Measurements from ENCODE around the gene NHERF1. TPM values are rescaled to one million over a fixed set of nuclear protein-coding genes. Genes with fewer than 3 reads are reported as not detected.

The NHERF1 gene
- 75.0 and 116 TPM in 2 replicates for total RNA-seq (2014; rRNA removed)
- percentile 55 among the genes with signal in this experiment for Bru-seq, nascent RNA
- BruChase-seq, experiment 1, labeled RNA remaining after a 6-hour chase: percentile 69 among the genes with signal in this experiment
- BruChase-seq, experiment 2, labeled RNA remaining after a 2-hour chase: percentile 68 among the genes with signal in this experiment
- long read RNA-seq, transcript SLC9A3R1-201 (6 exons, 1,969 nt): major isoform, 90 of 116 reads
- long read RNA-seq, partial matches to known transcripts: 0 of 116 reads
- long read RNA-seq, other reads (novel, unspliced or antisense): 24 of 116 reads

DNA sequence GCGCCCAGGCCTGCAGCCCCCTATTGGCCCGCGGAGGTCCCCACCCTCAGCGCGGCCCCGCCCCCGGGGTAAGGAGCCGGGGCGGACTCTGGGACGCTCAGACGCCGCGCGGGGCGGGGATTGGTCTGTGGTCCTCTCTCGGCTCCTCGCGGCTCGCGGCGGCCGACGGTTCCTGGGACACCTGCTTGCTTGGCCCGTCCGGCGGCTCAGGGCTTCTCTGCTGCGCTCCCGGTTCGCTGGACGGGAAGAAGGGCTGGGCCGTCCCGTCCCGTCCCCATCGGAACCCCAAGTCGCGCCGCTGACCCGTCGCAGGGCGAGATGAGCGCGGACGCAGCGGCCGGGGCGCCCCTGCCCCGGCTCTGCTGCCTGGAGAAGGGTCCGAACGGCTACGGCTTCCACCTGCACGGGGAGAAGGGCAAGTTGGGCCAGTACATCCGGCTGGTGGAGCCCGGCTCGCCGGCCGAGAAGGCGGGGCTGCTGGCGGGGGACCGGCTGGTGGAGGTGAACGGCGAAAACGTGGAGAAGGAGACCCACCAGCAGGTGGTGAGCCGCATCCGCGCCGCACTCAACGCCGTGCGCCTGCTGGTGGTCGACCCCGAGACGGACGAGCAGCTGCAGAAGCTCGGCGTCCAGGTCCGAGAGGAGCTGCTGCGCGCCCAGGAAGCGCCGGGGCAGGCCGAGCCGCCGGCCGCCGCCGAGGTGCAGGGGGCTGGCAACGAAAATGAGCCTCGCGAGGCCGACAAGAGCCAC is at the start of gene NHERF1:
Gene NHERF1, plus strand, starts transcription at position 100 of the 750 bp plus-strand sequence. Its CDS starts 219 bp downstream, at position 319.
- ChIA-PET POLR2A (ENCODE audit: unreplicated experiment) (no interaction called here), CTCF (interaction anchor here (0.6 to 1.9 kb wide), 3 partner anchors 22 to 507 kb away, joined by 5 to 8 read pairs (median 5); no protein-coding TSS in a partner anchor)
- peak within 1 kb of the TSS; percentile 78 for H3K4me3 ChIP-seq (ENCODE audit: low read length)
- H3K9ac ChIP-seq (ENCODE audit: low read length): peak within 1 kb of the TSS; percentile 65
- no peaks in the 10 kb centered on the region for H3F3A ChIP-seq (ENCODE audit: low read length, unreplicated experiment)
- no peaks in the 10 kb centered on the region for H3K9me2 ChIP-seq (replicated peaks; ENCODE audit: low read length)
- intact Hi-C loops (cut with micrococcal nuclease): loop anchor here (2.0 kb wide), 1 partner anchor 28 kb away; the partner anchor contains the start of gene NAT9
- peaks cover 12% of the 10 kb centered on the region; the same call in 1 of the 2 replicates for H4K20me1 ChIP-seq (ENCODE audit: low read length)
- no peaks in the 10 kb centered on the region for H3K36me3 ChIP-seq (ENCODE audit: low read depth, low read length)
- no peak for TF ChIP-seq EZH2 (IDR thresholded peaks at IDR 0.05; ENCODE audit: low read length, unreplicated experiment)
- TF ChIP-seq, protein P1, sequence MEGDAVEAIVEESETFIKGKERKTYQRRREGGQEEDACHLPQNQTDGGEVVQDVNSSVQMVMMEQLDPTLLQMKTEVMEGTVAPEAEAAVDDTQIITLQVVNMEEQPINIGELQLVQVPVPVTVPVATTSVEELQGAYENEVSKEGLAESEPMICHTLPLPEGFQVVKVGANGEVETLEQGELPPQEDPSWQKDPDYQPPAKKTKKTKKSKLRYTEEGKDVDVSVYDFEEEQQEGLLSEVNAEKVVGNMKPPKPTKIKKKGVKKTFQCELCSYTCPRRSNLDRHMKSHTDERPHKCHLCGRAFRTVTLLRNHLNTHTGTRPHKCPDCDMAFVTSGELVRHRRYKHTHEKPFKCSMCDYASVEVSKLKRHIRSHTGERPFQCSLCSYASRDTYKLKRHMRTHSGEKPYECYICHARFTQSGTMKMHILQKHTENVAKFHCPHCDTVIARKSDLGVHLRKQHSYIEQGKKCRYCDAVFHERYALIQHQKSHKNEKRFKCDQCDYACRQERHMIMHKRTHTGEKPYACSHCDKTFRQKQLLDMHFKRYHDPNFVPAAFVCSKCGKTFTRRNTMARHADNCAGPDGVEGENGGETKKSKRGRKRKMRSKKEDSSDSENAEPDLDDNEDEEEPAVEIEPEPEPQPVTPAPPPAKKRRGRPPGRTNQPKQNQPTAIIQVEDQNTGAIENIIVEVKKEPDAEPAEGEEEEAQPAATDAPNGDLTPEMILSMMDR (conservative IDR thresholded peaks at IDR 0.05; ENCODE audit: low read depth, low read length): no peak; the same call in 1 of the 2 replicates
- TF ChIP-seq EZH2phosphoT487 (IDR thresholded peaks at IDR 0.05; ENCODE audit: borderline replicate concordance, low read length): no peak
- ATAC-seq: peak; percentile 90
- peak within 1 kb of the TSS; percentile 92 for H3K4me2 ChIP-seq (ENCODE audit: low read length)
- no peaks in the 10 kb centered on the region for H3K9me3 ChIP-seq (ENCODE audit: low read length)
- peak within 1 kb of the TSS; percentile 85 for H2AFZ ChIP-seq (ENCODE audit: low read length)
- TSS peak; percentile 72 for BruUV-seq (replicated peaks)
- H3K27ac ChIP-seq (ENCODE audit: low read length): no peak within 1 kb of the TSS
- peaks cover 27% of the 10 kb centered on the region for H3K4me1 ChIP-seq (ENCODE audit: insufficient read depth, low read length)
- H3K27me3 ChIP-seq (ENCODE audit: low read length): no peaks in the 10 kb centered on the region
- peaks cover 50% of the 10 kb centered on the region for H3K79me2 ChIP-seq (ENCODE audit: low read length)
- peak; percentile 98 for DNase-seq

DNA sequence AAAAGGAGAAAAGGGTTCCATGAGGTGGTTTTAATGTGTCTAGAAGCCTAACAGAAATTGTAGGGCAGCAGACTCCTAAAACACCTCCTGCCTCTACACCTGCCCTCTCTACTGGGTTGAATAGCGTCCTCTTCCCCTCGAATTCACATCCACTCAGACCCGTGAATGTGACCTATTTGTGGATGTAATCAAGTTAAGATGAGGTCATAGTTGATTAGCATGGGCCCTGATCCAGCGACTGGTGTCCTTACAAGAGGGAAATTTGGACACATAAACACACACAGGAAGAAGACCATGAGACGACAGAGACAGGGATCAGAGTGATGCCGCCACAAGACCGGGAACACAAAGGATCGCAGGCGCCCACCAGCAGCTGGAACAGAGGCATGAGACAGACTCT is 49.2 kb upstream of the NHERF1 start:
- H3K79me2 ChIP-seq (ENCODE audit: low read length): no peaks in the 10 kb centered on the region
- H4K20me1 ChIP-seq (ENCODE audit: low read length): no peaks in the 10 kb centered on the region
- DNase-seq: no peak
- H3K9me2 ChIP-seq (replicated peaks; ENCODE audit: low read length): no peaks in the 10 kb centered on the region
- H3K27ac ChIP-seq (ENCODE audit: low read length): no peak overlapping the region
- no TSS peak for BruUV-seq (replicated peaks)
- no peak overlapping the region for H3K4me2 ChIP-seq (ENCODE audit: low read length)
- no peaks in the 10 kb centered on the region for H3K9me3 ChIP-seq (ENCODE audit: low read length)
- no peak for ATAC-seq
- no peak overlapping the region for H3K9ac ChIP-seq (ENCODE audit: low read length)
- no peaks in the 10 kb centered on the region for H3F3A ChIP-seq (ENCODE audit: low read length, unreplicated experiment)
- CTCF ChIA-PET: no interaction called here
- no peaks in the 10 kb centered on the region for H3K4me1 ChIP-seq (ENCODE audit: insufficient read depth, low read length)
- H2AFZ ChIP-seq (ENCODE audit: low read length): no peak overlapping the region
- POLR2A ChIA-PET (ENCODE audit: unreplicated experiment): no interaction called here
- peaks cover 75% of the 10 kb centered on the region for H3K27me3 ChIP-seq (ENCODE audit: low read length)
- no peak for TF ChIP-seq EZH2phosphoT487 (IDR thresholded peaks at IDR 0.05; ENCODE audit: borderline replicate concordance, low read length)
- TF ChIP-seq, protein P1 (conservative IDR thresholded peaks at IDR 0.05; ENCODE audit: low read depth, low read length): no peak
- no peak for TF ChIP-seq EZH2 (IDR thresholded peaks at IDR 0.05; ENCODE audit: low read length, unreplicated experiment)
- H3K36me3 ChIP-seq (ENCODE audit: low read depth, low read length): no peaks in the 10 kb centered on the region
- H3K4me3 ChIP-seq (ENCODE audit: low read length): no peak overlapping the region
- intact Hi-C loops (cut with micrococcal nuclease): no loop called here
